H54 (cell line): ENCODE data around the gene C16orf86.
A peak's percentile ranks its signal among the peaks of the same experiment; 100 is the strongest.

Experiments
- DNase-seq: peaks from one replicate; pipeline ENCODE4 v3.0.0; 2011; ENCODE audit warnings: low spot score, mixed read lengths; ENCODE audit not compliant: insufficient read length
- FAIRE-seq: peaks from 3 replicates; lab custom pipeline; 2011; peaks lifted over from hg19 to GRCh38; lab: Jason Lieb, UNC
- POLR2A ChIP-seq: IDR thresholded peaks from 2 replicates; pipeline ENCODE4 v1.6.1; 2011; ENCODE audit warnings: low read depth, mild to moderate bottlenecking, low read length

The C16orf86 gene, protein sequence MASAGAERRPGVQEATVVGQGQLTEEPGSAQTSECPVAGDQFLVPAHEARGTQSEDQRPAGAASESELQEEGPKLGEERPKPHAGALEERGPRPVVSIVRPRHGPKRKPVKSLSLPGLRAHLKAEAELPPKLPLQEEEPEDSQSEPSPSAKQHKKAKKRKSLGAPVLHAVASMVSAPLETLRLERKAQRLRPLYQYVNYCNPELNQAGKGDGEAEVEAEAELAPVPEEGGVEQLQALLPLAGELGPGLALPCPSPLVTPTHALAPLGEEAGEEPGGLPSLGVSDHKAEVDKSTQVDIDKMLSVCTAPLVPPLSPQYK

GRCh38 chr16:67666559-67667452, at the start of gene C16orf86, which contains the start of gene ENKD1:
C16orf86 (plus strand) TSS chr16:67666814; CDS start chr16:67666971, 157 bp downstream.
ENKD1 (minus strand) TSS chr16:67666750; CDS start chr16:67666442, 308 bp downstream.
- TF ChIP-seq POLR2A: no peak
- DNase-seq (peak; percentile 69), FAIRE-seq (no peak)

DNA sequence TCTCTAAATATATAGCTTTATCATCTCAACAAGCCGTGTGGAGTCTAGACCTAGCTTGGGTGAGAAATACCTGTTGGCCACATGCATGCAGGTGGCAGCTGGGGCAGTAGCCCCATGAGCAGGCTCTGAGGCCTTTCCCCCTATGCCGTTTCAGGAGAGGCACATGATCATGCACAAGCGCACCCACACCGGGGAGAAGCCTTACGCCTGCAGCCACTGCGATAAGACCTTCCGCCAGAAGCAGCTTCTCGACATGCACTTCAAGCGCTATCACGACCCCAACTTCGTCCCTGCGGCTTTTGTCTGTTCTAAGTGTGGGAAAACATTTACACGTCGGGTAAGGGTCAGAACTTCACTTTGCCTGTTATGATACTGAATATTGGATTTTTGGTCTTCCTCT, 38.4 kb upstream of the C16orf86 start:
- no peak for FAIRE-seq
- TF ChIP-seq POLR2A: no peak
- no peak for DNase-seq

DNA sequence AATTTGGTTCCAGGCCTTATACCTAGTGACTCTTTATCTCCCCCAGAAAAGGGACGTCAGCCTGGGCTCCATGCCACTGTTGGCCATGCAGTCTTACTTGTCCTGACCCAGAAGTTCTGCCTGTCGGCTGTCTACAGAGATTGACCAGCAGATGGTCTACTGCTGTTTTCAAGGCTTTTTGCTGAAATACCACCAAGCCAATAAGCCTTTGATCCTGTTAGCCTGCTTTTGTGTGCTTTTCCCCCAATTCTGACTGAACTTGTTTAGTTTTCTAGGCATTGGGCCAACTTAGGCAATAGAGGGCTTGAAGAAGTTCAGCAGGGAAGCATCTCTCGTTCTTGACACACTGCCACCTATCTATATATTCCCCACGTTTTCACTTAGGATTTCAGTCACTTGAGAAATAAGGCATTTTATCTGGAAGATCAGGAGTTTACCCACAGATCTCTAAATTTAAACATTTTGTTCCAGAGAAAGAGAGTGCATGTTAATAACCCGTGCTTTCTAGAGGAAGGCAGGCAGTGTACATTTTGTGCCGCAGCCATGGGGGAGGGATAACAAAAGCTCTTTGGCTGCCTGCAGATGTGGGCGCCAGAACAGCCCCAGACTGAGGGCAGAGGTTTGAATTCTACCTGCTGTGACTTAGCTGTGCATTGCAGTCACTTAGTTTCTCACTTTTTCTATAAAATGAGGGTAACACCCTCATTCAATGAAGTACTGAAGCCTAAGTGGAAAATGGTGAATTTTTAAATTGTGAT, 34.0 kb upstream of the C16orf86 start:
- FAIRE-seq (no peak), DNase-seq (no peak)
- TF ChIP-seq POLR2A: no peak

DNA sequence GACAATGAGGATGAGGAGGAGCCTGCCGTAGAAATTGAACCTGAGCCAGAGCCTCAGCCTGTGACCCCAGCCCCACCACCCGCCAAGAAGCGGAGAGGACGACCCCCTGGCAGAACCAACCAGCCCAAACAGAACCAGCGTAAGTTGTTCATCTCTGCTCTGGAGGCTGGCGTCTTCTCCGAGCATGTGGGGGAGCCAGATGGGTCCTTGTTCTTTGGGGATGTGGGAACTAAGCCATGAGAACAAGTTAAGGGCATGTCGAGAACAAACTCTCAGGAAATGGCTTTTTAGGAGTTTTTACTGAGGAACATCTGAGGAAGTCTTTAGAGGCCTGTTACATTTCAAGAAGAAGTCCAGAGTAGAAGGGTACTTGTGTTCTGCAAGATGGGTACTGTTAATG, 29.9 kb upstream of the C16orf86 start:
- DNase-seq (no peak), FAIRE-seq (no peak)
- no peak for TF ChIP-seq POLR2A

- FAIRE-seq (no peak), DNase-seq (no peak)
- no peak for TF ChIP-seq POLR2A
Observed at GRCh38 chr16:67637625-67638024, 29.0 kb upstream of the C16orf86 start.

DNA sequence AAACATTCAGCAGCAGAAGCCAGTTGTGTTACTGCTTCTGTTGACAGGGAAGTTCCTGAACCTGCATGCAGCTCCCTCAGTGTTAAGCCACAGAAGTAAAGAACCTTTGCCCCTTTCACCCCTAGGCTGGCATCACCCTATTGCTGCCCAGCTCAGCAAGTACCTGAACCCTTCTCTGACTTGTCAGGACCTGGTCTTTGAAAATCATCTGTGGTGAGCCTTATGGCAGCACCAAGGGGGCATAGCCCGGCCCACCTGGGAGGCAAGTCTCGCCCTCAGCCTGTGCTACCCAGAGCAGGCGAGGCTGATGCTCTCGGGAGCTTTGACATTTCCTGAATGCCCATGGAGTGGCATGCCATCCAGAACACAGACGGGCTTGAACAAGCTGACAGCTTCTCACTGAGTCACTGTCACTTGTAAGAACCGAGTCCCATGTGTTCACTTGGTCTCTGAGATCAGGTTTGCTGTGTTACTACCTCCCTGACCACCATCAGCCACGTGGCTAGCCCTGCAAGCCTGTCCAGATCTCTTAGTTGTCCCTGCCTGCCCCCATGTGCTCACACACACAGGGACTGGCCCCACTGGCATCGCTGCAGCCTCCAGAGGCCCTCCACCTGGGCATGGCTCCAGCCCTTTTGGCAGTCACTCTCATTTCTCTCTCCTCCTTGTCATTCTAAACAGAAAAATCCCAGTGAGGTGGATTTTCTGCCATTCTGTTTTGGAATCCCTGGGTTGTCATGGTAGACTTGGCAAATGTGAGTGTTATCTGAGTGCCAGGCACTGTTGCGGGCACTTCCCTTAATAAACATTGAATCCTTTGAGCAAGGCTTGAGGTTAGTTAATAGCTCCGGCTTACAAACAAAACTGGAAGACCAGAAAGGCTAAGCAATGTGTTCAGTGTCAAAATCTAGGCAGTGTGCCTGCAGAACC, 24.6 kb upstream of the C16orf86 start:
- TF ChIP-seq POLR2A: no peak
- FAIRE-seq (no peak), DNase-seq (peak; percentile 35)

DNA sequence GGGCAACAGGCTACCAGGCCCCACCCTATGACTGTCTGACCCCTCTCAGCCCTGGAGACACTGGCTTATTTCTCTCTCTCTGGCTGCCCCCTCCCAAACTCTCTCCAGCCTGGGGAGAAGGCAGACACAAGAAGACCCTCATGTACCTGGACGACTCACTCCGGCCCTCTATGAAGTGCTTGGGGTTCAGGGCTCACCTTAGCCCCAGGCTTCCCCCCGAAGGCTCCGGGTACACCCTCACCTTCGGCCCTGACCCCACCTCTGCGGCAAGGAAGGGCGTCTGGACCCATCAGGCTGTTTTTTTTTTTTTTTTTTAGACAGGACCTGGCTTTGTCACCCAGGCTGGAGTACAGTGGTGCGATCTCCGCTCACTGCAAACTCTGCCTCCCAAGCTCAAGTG, 22.6 kb upstream of the C16orf86 start:
- no peak for FAIRE-seq
- DNase-seq: no peak
- no peak for TF ChIP-seq POLR2A

DNA sequence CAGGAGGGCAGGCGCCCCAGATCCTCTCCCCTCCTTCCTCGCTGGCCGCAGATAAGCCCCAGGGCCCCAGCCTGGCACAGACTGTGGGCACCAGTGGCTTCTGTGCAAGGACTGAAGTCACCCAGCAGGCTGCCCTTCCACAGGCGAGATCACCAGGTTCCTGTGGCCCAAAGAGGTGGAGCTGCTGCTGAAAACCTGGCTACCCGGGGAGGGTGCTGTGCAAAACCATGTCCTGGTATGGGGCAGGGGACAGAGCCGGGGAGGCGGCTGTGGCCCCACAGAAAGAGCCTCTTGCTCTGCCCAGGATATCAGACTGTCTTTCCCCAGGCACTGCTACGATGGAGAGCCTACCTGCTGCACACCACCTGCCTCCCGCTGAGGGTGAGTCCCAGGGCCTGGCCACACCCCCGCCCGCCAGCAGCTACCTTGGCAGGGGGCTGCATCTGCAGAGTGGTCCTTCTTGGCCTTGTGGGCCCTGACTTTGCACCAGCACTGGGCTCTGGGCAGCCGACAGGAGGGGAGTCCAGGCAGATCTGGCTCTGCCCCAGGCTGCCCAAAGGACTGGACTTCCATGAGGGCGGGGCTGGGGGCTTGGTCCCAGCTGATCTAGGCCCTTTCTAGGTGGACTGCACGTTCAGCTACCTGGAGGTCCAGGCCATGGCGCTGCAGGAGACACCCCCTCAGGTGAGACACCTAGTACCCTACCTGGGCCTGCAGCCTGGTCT, 21.1 kb upstream of the C16orf86 start:
- no peak for FAIRE-seq

GRCh38 chr16:67647111-67647651, 19.4 kb upstream of the C16orf86 start:
- DNase-seq (no peak), FAIRE-seq (no peak)
- no peak for TF ChIP-seq POLR2A

More for the DNA sequence above, 21.1 kb upstream of the C16orf86 start:
- TF ChIP-seq POLR2A: no peak
- DNase-seq: peak; percentile 18

- no peak for TF ChIP-seq POLR2A
- FAIRE-seq (no peak), DNase-seq (no peak)
Observed at GRCh38 chr16:67647681-67648080, 18.9 kb upstream of the C16orf86 start.

DNA sequence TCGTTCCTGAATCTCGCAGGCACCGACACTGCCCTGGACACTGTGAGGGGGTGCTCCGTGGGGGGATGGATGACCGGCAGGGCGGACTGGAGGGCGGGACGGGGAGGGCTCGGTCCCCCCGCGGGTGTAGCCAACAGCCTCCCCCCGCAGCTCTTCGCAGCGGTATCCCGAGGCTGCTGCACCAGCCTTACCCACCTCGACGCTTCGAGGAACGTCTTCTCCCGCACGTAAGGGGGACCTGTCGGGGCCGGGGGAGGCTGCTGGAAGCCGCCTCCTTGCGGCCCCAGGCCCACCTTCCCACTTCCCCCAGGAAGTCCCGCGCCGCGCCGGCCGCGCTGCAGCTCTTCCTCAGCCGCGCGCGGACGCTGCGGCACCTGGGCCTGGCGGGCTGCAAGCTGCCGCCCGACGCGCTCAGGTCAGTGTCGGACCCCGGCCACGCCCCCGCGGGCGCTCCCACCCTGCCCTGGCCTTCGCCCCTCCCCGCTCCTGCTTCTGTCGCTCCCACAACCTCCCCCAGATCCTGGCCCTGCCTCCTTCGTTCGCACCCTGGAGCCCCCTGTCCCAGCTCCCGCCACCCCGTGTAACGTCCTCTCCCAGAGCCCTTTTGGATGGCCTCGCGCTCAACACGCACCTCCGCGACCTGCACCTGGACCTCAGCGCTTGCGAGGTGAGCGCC, 18.4 kb upstream of the C16orf86 start:
- no peak for DNase-seq
- no peak for FAIRE-seq
- TF ChIP-seq POLR2A: no peak
